GM12875 (cell line): ENCODE data around the gene HLA-A.

Source experiments
- H3K4me3 ChIP-seq: one replicate; pipeline ENCODE4 v1.5.1; 2011; ENCODE audit warnings: low read depth, low read length, control low read depth
- TF ChIP-seq, protein P1 (sequence below): IDR thresholded peaks from 2 replicates; pipeline ENCODE4 v1.5.1; 2011; ENCODE audit warnings: low read depth, mild to moderate bottlenecking, control low read depth, inconsistent platforms, low read length, moderate library complexity, borderline replicate concordance; ENCODE audit not compliant: insufficient read depth

The HLA-A gene

DNA sequence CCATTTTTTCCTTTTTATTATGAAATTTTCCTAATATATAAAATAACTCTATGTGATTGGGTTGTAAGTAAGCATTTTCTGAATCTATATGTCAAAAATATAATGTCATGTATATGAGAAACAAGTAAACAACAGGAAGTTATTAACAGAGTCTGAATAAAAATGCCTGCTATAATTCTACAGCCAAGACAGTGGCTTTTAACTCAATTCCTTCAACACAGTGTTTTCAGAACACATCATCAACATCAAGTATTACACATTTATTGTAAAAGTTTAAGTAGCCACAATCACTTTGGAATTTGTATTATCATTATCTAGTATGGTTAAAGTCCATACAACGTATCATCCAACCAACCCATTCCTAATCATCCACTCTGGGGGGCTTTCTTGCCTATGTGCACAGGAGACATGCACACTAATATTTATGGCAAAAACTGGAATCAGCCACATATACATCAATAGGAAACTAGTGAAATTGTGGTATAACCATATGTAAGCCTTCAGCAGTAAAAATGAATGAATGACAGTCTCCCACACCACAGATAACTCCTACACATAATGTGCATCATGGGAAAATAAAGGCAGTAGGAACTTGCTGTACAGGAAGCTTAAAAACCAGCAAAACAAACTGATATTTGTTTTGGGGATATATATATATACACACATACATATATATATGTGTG is 6.9 kb upstream of the HLA-A start:
- TF ChIP-seq, protein P1, sequence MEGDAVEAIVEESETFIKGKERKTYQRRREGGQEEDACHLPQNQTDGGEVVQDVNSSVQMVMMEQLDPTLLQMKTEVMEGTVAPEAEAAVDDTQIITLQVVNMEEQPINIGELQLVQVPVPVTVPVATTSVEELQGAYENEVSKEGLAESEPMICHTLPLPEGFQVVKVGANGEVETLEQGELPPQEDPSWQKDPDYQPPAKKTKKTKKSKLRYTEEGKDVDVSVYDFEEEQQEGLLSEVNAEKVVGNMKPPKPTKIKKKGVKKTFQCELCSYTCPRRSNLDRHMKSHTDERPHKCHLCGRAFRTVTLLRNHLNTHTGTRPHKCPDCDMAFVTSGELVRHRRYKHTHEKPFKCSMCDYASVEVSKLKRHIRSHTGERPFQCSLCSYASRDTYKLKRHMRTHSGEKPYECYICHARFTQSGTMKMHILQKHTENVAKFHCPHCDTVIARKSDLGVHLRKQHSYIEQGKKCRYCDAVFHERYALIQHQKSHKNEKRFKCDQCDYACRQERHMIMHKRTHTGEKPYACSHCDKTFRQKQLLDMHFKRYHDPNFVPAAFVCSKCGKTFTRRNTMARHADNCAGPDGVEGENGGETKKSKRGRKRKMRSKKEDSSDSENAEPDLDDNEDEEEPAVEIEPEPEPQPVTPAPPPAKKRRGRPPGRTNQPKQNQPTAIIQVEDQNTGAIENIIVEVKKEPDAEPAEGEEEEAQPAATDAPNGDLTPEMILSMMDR: no peak
- no peak overlapping the region for H3K4me3 ChIP-seq

DNA sequence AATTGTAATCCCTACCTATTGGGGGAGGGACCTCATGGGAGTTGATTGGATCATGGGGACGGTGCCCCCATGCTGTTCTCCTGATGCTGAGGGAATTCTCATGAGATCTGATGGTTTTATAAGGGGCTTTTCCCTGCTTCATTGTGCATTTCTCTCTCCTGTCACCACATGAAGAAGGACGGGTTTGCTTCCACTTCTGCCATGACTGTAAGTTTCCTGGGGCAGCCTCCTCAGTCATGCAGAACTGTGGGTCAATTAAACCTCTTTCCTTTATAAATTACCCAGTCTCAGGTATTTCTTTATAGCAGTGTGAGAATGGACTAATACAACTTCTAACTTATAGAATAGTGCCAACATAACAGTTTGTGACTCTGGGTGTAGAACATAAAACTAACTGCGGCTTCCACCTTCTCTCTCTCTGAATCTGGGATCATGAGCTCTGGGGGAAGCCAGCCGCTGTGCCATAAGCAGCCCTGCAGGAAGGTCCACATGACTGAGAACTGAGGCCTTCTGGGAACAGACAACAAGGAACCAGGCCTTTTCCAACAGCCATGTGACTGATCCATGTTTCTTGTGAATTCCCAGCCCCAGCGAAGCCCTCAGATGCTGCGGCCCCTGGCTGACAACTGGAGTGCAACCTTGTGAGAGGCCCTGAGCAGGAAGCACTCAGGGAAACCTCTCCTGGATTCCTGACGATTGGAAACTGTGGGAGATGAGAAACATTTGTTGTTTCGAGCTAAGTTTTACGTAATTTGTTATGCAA is 3.4 kb upstream of the HLA-A start:
- no peak overlapping the region for H3K4me3 ChIP-seq
- TF ChIP-seq, protein P1: no peak

DNA sequence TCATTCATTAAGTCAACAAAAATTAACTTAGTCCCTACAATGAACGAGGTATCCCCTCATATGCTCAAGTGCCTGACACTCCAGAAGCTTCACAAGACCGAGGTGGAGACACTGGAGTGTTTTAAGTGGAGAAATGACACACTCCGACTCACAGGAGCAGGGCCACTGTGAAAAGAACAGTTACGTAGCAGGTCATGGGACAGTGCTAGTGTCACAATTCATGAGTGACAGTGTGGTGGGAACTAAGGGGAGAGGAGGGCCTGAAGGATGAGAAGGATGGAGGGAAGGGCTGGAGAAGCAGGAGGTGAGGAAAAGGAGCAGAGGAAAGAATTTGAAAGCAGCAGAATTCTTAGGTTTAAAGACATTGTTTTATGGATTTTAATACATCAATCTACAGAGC is 1.3 kb upstream of the HLA-A start:
- H3K4me3 ChIP-seq: no peak overlapping the region
- TF ChIP-seq, protein P1: no peak

DNA sequence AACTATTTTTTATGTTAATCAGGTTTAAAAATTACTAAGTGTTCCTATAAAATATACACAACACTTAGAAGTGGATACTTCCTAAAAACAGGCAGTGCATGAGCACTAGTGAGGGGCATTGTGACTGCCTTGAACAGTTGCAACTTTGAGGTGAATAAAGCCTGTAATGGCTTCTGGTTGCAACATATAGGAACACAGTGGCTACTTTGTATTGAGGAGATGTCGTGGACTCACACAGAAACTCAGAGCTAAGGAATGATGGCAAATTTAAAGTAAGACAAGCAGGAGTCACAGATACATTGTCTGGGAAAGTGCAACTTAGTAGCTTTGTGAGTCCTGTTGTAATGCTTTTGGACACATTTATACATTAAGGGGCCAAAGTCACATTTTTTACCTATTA is 861 bp upstream of the HLA-A start:
- TF ChIP-seq, protein P1: no peak
- H3K4me3 ChIP-seq: peak overlapping the region; percentile 69

DNA sequence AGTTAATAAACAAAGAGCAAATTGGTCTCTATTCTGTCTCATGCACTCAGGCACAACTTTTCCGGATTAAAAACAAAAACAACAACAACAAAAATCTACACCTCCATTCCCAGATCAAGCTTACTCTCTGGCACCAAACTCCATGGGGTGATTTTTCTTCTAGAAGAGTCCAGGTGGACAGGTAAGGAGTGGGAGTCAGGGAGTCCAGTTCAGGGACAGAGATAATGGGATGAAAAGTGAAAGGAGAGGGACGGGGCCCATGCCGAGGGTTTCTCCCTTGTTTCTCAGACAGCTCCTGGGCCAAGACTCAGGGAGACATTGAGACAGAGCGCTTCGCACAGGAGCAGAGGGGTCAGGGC is 437 bp upstream of the HLA-A start:
- H3K4me3 ChIP-seq: peak overlapping the region; percentile 69
- TF ChIP-seq, protein P1: no peak

DNA sequence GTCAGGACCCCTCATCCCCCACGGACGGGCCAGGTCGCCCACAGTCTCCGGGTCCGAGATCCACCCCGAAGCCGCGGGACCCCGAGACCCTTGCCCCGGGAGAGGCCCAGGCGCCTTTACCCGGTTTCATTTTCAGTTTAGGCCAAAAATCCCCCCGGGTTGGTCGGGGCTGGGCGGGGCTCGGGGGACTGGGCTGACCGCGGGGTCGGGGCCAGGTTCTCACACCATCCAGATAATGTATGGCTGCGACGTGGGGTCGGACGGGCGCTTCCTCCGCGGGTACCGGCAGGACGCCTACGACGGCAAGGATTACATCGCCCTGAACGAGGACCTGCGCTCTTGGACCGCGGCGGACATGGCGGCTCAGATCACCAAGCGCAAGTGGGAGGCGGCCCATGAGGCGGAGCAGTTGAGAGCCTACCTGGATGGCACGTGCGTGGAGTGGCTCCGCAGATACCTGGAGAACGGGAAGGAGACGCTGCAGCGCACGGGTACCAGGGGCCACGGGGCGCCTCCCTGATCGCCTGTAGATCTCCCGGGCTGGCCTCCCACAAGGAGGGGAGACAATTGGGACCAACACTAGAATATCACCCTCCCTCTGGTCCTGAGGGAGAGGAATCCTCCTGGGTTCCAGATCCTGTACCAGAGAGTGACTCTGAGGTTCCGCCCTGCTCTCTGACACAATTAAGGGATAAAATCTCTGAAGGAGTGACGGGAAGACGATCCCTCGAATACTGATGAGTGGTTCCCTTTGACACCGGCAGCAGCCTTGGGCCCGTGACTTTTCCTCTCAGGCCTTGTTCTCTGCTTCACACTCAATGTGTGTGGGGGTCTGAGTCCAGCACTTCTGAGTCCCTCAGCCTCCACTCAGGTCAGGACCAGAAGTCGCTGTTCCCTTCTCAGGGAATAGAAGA is 978 bp downstream of the HLA-A start:
- H3K4me3 ChIP-seq: peak overlapping the region; percentile 69
- TF ChIP-seq, protein P1: no peak
